OCI-LY1 (cell line): Measurements from ENCODE around the gene HCRTR1.

Source experiments
- CTCF ChIP-seq: fragments of 200-600 bp; sonication (generic), shearing (Covaris generic); IDR thresholded peaks from 2 replicates; pipeline ENCODE4 v1.5.1; 2017; ENCODE audit warnings: mild to moderate bottlenecking, antibody characterized with exemption, low read length, moderate library complexity, mixed read lengths
- EZH2 ChIP-seq: fragments of 200-600 bp; sonication (generic), shearing (Covaris generic); IDR thresholded peaks from 2 replicates; pipeline ENCODE4 v1.8.0; 2017; ENCODE audit warnings: borderline replicate concordance, mixed run types, mild to moderate bottlenecking, antibody characterized with exemption, low read length, moderate library complexity, mixed read lengths

GRCh38 chr1:31568895-31569595, 48.4 kb upstream of the HCRTR1 start:
- no peak for TF ChIP-seq CTCF
- no peak for TF ChIP-seq EZH2
